IMR-90 (cell line): ENCODE data around the gene PRKG2. TPM values are rescaled to one million over a fixed set of nuclear protein-coding genes. Genes with fewer than 3 reads are reported as not detected.
"Not testable (repeated sequence)": the region's sequence is repeated elsewhere in the genome, so short reads cannot be mapped to it uniquely, and the experiment has no call there.

ENCODE experiments used
- ATAC-seq: fragments of 200-7000 bp; cut with Tn5 transposase; 2 replicates; pipeline ENCODE4 v1.9.1; 2020; ENCODE audit warnings: low read depth, mild to moderate bottlenecking, moderate library complexity
- BruUV-seq: library from RNA; stranded (reverse); fragments of 400-500 nt; replicated peaks from 2 replicates; lab custom pipeline; 2021; lab: Mats Ljungman, UMichigan
- CTCF ChIA-PET: fragments of 300-600 bp; formaldehyde crosslinking; extraction: SDS; loops from one replicate; lab custom pipeline; 2021; ENCODE audit warnings: antibody characterized with exemption; lab: Yijun Ruan, JAX
- POLR2A ChIA-PET: fragments of 300-600 bp; sonication (Branson Sonifier 250); formaldehyde crosslinking; loops from one replicate; lab custom pipeline; 2022; ENCODE audit warnings: antibody characterized with exemption; ENCODE audit not compliant: unreplicated experiment; lab: Charles Lee
- DNase-seq: peaks from one replicate; pipeline ENCODE4 v3.0.0; 2013
- H2AFZ ChIP-seq: replicated peaks from 2 replicates; pipeline ENCODE3; 2013; ENCODE audit warnings: low read length, mild to moderate bottlenecking; ENCODE audit not compliant: poor library complexity
- H2AK5ac ChIP-seq: 2 replicates; pipeline ENCODE4 v1.6.1; 2013; ENCODE audit warnings: low read depth, low read length, inconsistent platforms
- H2AK9ac ChIP-seq: replicated peaks from 2 replicates; pipeline ENCODE3; 2013; ENCODE audit warnings: mild to moderate bottlenecking, low read depth, low read length, moderate library complexity; ENCODE audit not compliant: poor library complexity
- H2BK120ac ChIP-seq: 2 replicates; pipeline ENCODE4 v1.6.1; 2013; ENCODE audit warnings: low read depth, low read length, inconsistent platforms
- H2BK15ac ChIP-seq: 3 replicates; pipeline ENCODE4 v1.6.1; 2013; ENCODE audit warnings: low read depth, low read length, inconsistent platforms
- H2BK20ac ChIP-seq: 2 replicates; pipeline ENCODE4 v1.6.1; 2013; ENCODE audit warnings: low read depth, mild to moderate bottlenecking, inconsistent platforms, low read length, moderate library complexity
- H2BK5ac ChIP-seq: 2 replicates; pipeline ENCODE4 v1.6.1; 2013; ENCODE audit warnings: mild to moderate bottlenecking, low read depth, low read length, inconsistent platforms; ENCODE audit not compliant: poor library complexity, severe bottlenecking
- H3K14ac ChIP-seq: replicated peaks from 2 replicates; pipeline ENCODE4 v1.6.1; 2013; ENCODE audit warnings: low read depth, low read length, inconsistent platforms
- H3K18ac ChIP-seq: 2 replicates; pipeline ENCODE4 v1.6.1; 2013; ENCODE audit warnings: low read depth, low read length, control low read depth
- H3K23ac ChIP-seq: 2 replicates; pipeline ENCODE4 v1.6.1; 2013; ENCODE audit warnings: low read depth, low read length, inconsistent platforms
- H3K27ac ChIP-seq: 2 replicates; pipeline ENCODE4 v1.5.1; 2013; ENCODE audit warnings: mild to moderate bottlenecking, control low read depth, low read length; ENCODE audit not compliant: insufficient read depth
- H3K27me3 ChIP-seq: 2 replicates; pipeline ENCODE4 v1.6.1; 2013; ENCODE audit warnings: low read length; ENCODE audit not compliant: control insufficient read depth, insufficient read depth
- H3K36me3 ChIP-seq: 2 replicates; pipeline ENCODE4 v1.6.1; 2013; ENCODE audit warnings: low read length, mixed read lengths; ENCODE audit not compliant: control insufficient read depth, insufficient read depth
- H3K4ac ChIP-seq: 2 replicates; pipeline ENCODE4 v1.6.1; 2013; ENCODE audit warnings: low read depth, low read length, inconsistent platforms
- H3K4me1 ChIP-seq: 2 replicates; pipeline ENCODE4 v1.6.1; 2013; ENCODE audit warnings: low read length, mixed read lengths; ENCODE audit not compliant: control insufficient read depth, insufficient read depth
- H3K4me2 ChIP-seq: 2 replicates; pipeline ENCODE4 v1.6.1; 2013; ENCODE audit warnings: low read depth, mild to moderate bottlenecking, control low read depth, low read length, moderate library complexity
- H3K4me3 ChIP-seq: 2 replicates; pipeline ENCODE4 v1.5.1; 2013; ENCODE audit warnings: low read depth, mild to moderate bottlenecking, control low read depth, low read length, moderate library complexity; ENCODE audit not compliant: insufficient read depth
- H3K56ac ChIP-seq: 2 replicates; pipeline ENCODE4 v1.6.1; 2013; ENCODE audit warnings: low read length, inconsistent platforms; ENCODE audit not compliant: insufficient read depth; ENCODE audit errors: extremely low read depth
- H3K79me1 ChIP-seq, 2 experiments: 2 replicates each; pipeline ENCODE4 v1.6.1; 2013; ENCODE audit warnings: low read length in 2 of 2, inconsistent platforms in 1 of 2, low read depth in 1 of 2
- H3K9ac ChIP-seq: 2 replicates; pipeline ENCODE4 v1.6.1; 2013; ENCODE audit warnings: low read depth, low read length, control low read depth
- H3K9me1 ChIP-seq: 2 replicates; pipeline ENCODE4 v1.6.1; 2013; ENCODE audit warnings: low read length, inconsistent platforms; ENCODE audit not compliant: insufficient read depth
- H3K9me3 ChIP-seq: 2 replicates; pipeline ENCODE4 v1.6.1; 2013; ENCODE audit warnings: low read length; ENCODE audit not compliant: control insufficient read depth, insufficient read depth
- H4K20me1 ChIP-seq: 2 replicates; pipeline ENCODE4 v1.6.1; 2013; ENCODE audit warnings: low read length, inconsistent platforms; ENCODE audit not compliant: insufficient read depth
- H4K5ac ChIP-seq: 2 replicates; pipeline ENCODE4 v1.6.1; 2013; ENCODE audit warnings: mild to moderate bottlenecking, low read depth, low read length, control low read depth
- H4K8ac ChIP-seq, 2 experiments: 2 replicates each; pipeline ENCODE4 v1.6.1; 2013; ENCODE audit warnings: low read depth in 2 of 2, low read length in 2 of 2, control low read depth in 1 of 2, inconsistent platforms in 1 of 2
- H4K91ac ChIP-seq: 2 replicates; pipeline ENCODE4 v1.6.1; 2013; ENCODE audit warnings: low read depth, low read length, inconsistent platforms; ENCODE audit not compliant: insufficient read depth
- WGBS, 2 experiments: methylation state at CpG; one replicate each; pipeline versions ENCODE4 v1.1.5 to v1.1.7; 2013; ENCODE audit warnings: missing lambda C conversion rate in 2 of 2; ENCODE audit not compliant: insufficient read length in 1 of 2; ENCODE audit errors: extremely low coverage in 2 of 2; 5-methylcytosine and 5-hydroxymethylcytosine counted together
- dilution Hi-C: fragments of 300-500 bp; cut with HindIII; formaldehyde crosslinking; loops from one replicate; pipeline ENCODE4 v1.14.3; 2018; ENCODE audit warnings: low sequenced_read_pairs; ENCODE audit not compliant: unreplicated experiment
- in situ Hi-C: fragments of 300-500 bp; cut with MboI; formaldehyde crosslinking; loops from 3 replicates; pipeline ENCODE4 v1.14.3; 2019; ENCODE audit warnings: low sequenced_read_pairs, inconsistent platforms, mixed read lengths
- intact Hi-C: fragments of 100-400 bp; cut with micrococcal nuclease; formaldehyde crosslinking; loops from 2 replicates; pipeline ENCODE4 v1.10.0; 2022
- polyA plus RNA-seq, 3 experiments: library from polyadenylated mRNA; depleted of rRNA; stranded (reverse); fragments of >200 nt; gene quantifications; 2 replicates each; pipeline ENCODE4 v1.2.3, GENCODE V29; 2012; ENCODE audit warnings: low replicate concordance in 1 of 3
- total RNA-seq: library from RNA; depleted of rRNA; stranded (reverse); fragments of >200 nt; gene quantifications from 2 replicates; pipeline ENCODE4 v1.2.3, GENCODE V29; 2012

PRKG2 gene
- total and polyA plus RNA-seq, 2 of the 4 experiments (the other 2 are of a cell fraction): 0.44 to 2.0 TPM

DNA sequence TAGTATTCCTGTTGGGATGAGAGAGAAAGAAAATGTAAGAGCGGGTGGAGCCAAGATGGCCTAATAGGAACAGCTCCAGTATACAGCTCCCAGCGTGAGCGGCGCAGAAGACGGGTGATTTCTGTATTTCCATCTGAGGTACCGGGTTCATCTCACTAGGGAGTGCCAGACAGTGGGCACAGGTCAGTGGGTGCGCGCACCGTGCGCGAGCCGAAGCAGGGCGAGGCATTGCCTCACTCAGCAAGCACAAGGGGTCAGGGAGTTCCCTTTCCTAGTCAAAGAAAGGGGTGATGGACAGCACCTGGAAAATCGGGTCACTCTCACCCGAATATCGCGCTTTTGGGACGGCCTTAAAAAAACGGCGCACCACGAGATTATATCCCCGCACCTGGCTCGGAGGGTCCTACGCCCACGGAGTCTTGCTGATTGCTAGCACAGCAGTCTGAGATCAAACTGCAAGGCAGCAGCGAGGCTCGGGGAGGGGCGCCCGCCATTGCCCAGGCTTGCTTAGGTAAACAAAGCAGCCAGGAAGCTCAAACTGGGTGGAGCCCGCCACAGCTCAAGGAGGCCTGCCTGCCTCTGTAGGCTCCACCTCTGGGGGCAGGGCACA is 61.2 kb downstream of the PRKG2 start:
- H2BK15ac ChIP-seq, H4K20me1 ChIP-seq, H3K27ac ChIP-seq, H3K23ac ChIP-seq, CTCF ChIA-PET, H3K9ac ChIP-seq, H4K91ac ChIP-seq, H2AFZ ChIP-seq, H3K9me3 ChIP-seq, H3K56ac ChIP-seq, ATAC-seq, intact Hi-C loops, in situ Hi-C loops, DNase-seq, POLR2A ChIA-PET, BruUV-seq, H2AK9ac ChIP-seq, dilution Hi-C loops, H3K14ac ChIP-seq, H3K18ac ChIP-seq, H3K4me1 ChIP-seq, H3K4ac ChIP-seq, H2AK5ac ChIP-seq, H3K36me3 ChIP-seq, H2BK20ac ChIP-seq, H3K79me1 ChIP-seq, H2BK5ac ChIP-seq, H3K27me3 ChIP-seq, H3K9me1 ChIP-seq: not testable (repeated sequence)
- 0 out of 4 replicates have a peak overlapping the region, but pooled peaks of 1 of the 2 experiments have one; percentile 16 for H4K8ac ChIP-seq
- 60% methylated on average over 2 of the region's 30 CpGs; no CpG with 5 or more reads in 1 of the 2 experiments for WGBS, 2 experiments
- peak overlapping the region; percentile 24; the same call in 1 of the 2 replicates for H3K4me3 ChIP-seq
- H4K5ac ChIP-seq: peak overlapping the region; percentile 48; the same call in 1 of the 2 replicates
- 0 out of 2 replicates have a peak overlapping the region, but pooled peaks have one; percentile 8 for H2BK120ac ChIP-seq
- peak overlapping the region; percentile 35; the same call in 1 of the 2 replicates for H3K4me2 ChIP-seq
